Measurements from ENCODE around the gene ANKMY1.

The ANKMY1 gene

DNA sequence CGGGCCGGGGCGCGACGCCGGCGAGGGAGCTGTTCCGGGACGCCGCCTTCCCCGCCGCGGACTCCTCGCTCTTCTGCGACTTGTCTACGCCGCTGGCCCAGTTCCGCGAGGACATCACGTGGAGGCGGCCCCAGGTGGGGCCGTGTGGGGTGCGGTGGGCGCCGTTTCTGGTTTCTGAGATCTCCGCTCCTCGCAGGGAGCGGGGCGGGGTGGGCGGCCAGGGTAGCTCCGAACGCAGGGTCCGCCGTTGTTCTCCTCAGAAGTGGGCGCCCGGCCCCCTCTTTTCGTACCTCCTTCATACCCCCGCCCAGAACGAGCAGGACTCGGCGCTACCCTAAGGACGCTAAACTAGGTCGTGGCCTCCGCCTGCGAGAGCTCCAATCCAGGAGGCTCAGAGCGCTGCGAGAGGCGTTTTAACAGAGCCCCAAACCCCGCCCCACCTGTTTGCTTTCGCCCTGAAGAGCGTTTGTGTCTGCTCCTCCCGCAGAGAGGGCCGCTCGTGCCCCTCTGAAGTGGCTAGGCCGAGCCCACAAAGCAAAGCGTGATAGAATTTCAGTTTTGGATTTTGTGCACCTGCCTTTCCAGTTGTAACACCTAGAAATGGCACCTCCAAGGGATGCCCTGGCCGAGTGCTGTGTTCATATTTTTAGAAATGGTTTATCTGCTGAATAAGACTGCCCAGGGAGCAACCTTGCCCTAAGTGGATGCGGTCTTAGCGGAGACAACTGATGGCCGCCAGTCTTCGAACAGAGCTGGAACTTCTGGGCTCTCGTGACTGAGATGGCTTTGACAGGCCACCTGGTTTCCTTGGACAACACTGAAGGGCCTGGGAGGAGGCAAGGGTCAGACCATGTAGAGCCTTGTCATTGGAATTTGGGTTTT is 29.4 kb upstream of the ANKMY1 start:
- TF ChIP-seq, protein P1, sequence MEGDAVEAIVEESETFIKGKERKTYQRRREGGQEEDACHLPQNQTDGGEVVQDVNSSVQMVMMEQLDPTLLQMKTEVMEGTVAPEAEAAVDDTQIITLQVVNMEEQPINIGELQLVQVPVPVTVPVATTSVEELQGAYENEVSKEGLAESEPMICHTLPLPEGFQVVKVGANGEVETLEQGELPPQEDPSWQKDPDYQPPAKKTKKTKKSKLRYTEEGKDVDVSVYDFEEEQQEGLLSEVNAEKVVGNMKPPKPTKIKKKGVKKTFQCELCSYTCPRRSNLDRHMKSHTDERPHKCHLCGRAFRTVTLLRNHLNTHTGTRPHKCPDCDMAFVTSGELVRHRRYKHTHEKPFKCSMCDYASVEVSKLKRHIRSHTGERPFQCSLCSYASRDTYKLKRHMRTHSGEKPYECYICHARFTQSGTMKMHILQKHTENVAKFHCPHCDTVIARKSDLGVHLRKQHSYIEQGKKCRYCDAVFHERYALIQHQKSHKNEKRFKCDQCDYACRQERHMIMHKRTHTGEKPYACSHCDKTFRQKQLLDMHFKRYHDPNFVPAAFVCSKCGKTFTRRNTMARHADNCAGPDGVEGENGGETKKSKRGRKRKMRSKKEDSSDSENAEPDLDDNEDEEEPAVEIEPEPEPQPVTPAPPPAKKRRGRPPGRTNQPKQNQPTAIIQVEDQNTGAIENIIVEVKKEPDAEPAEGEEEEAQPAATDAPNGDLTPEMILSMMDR (IDR thresholded peaks at IDR 0.05): no peak

DNA sequence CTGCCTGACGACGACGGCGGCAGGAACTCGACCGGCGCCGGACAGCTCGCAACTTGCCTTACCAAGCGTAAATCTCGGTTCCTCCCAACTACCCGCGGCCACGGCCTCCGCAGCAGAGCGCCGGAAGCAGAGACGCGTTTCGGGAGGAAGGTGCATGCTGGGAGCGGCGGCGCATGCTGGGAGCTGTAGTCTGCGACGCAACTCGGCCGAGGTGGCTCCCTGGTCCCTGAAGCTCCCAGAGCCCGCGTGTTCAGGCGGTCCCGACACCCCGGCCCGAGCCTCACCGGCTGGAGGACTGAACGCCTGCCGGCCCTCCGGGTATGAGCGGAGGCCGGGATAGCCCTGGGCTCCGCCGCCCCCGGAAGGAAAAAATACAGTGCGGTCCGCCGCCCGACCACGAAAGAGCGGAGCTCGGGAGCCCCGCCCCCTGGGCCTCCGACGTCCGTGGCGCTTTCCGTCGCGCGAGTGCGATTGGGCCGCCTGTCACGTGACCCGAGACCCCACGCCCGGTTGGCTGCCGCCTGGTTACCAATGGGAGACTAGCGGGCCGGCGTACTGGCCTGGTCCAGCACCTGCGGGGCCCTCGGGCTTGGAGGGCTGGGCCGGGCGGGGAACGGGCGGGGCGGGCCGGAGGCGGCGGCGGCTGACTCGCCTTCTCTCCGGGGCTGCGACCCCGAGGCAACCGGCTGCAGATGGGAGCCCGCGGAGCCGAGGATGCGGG is 28.6 kb upstream of the ANKMY1 start, which contains the start of gene CAPN10:
TSS of gene CAPN10 (plus strand) at position 537 of the 721 bp plus-strand sequence. CDS start at position 715, 178 bp downstream.
- TF ChIP-seq, protein P1 (IDR thresholded peaks at IDR 0.05): no peak

DNA sequence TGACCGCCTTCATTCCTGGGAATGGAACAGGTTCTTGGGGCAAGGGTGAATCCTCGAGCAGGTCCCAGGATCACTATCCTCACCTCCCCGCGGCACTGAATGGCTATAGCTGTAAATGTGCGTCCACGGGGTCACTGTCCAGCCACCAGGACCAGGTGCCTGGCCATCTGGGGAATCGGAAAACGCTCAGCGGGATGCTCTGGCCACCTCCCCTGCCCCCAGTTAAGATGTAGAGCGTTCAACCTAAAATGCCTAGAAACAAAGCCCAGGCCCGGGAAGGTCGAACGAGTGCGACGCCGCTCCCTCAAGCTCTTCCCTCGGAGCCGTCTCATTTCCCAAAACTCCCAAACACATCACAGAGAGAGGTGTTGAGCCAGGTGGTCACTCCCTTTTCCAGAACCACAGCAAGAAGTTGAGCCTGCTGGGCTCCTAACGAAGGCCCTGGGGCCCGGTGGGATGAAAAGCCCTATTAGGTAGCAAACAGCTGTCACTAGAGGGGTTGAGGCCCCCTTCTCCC is 28.0 kb upstream of the ANKMY1 start:
- TF ChIP-seq, protein P1 (IDR thresholded peaks at IDR 0.05): no peak

DNA sequence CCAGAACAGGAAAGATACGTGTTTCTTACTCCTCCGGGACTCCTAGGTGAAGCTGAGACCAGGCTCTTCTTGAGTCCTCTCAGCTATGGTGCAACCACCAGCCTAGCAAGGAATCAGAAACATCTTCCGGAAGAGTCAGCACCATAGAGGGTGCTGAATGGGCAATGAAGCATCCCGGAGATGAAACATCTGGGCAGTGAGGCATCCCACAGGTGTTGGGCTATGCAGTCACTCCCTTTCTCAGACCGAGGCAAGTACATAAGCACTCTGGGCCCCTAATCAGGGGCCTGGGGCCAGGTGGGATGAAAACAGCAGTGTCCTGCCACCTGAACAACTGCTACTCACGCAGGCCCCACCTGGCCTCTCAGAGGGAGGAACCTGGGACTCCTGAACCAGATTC is 27.3 kb upstream of the ANKMY1 start:
- TF ChIP-seq, protein P1 (IDR thresholded peaks at IDR 0.05): no peak

DNA sequence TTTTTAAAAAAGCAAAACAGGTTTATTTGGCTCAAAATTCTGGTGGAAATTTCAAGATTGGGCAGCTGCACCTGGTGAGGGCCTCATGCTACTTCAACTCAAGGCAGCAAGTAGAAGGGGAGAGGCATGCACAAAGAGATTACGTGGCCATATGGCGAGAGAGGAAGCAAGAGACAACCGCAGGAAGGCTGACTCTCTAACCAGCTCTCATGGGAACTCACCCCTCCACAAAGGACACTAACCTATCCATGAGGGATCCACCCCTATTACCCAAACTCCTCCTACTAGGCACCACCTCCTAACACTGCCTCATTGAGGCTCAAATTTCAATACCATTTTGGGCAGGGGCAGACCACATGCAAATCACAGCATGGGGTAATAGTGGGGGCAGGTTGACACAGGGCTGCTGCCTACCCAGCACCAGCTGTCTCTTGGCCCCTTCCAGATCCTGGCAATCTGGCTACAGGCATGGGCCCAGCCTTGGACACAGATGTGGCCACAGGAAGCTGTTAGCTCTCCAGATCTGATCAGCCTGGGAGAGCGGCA is 26.8 kb upstream of the ANKMY1 start:
- TF ChIP-seq, protein P1 (IDR thresholded peaks at IDR 0.05): no peak

DNA sequence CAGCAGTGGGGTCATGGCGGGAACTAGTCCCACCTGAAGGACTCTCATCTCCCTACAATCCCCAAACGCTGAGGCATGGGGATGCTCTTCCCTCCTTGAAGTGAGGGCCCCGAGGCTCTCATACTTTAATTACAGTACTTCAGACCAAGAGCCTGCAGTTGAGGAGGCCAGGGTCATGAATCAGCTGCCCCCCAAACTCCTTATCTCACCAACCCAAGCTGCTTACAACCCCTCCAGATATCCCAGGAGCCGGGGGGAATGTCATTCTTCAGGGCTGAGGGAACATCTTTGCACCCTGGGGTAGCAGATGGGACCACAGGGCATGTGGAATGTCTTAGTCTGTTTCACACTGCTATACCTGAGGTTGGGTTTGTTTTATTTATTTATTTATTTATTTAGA is 26.0 kb upstream of the ANKMY1 start:
- TF ChIP-seq, protein P1 (IDR thresholded peaks at IDR 0.05): no peak

DNA sequence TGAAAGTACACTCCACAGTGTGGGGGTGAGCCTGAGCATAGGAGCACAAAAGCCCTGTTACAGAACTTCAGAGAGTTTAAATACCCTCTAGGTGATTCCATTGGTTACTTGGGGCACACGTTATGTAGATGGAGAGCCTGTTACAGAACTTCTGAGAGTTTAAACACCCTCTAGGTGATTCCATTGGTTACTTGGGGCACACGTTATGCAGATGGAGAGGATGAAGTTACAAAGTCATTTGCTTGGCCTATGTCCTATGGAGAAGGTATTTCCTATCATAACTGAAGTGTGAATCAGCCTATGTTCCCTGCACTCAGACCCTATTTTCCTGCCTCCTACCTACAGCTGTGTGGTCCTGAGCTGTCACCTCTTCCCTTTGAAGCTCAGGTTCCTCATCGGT is 25.0 kb upstream of the ANKMY1 start:
- TF ChIP-seq, protein P1 (IDR thresholded peaks at IDR 0.05): no peak

Measured in LNCAP (cell line).